Measurements from ENCODE around the gene LDLRAD3.
A peak's percentile ranks its signal among the peaks of the same experiment; 100 is the strongest.

LDLRAD3 gene

GRCh38 chr11:35971841-35972422 lies 28.1 kb downstream of the LDLRAD3 start:
- no peak for TF ChIP-seq CTCF (IDR thresholded peaks at IDR 0.05; ENCODE audit: low read depth, low read length)
- TF ChIP-seq EZH2phosphoT487 (IDR thresholded peaks at IDR 0.05; ENCODE audit: low read depth) = no peak
- Histone ChIP-seq H3K4me3 (ENCODE audit: low read length) (no peak overlapping the region; the same call in 1 of the 2 replicates), H3K4me2 (ENCODE audit: low read length) (peak overlapping the region; percentile 39), H3K79me2 (ENCODE audit: low read length) (no peaks in the 10 kb centered on the region), H3K27ac (ENCODE audit: low read length) (peak overlapping the region; percentile 27; the same call in 1 of the 2 replicates), H3K27me3 (ENCODE audit: low read depth, low read length) (no peaks in the 10 kb centered on the region), H3K9me3 (ENCODE audit: insufficient read depth, low read length) (peaks cover 6% of the 10 kb centered on the region; the same call in 1 of the 2 replicates), H4K20me1 (ENCODE audit: insufficient read depth, low read length) (no peaks in the 10 kb centered on the region), H2AFZ (ENCODE audit: low read depth, low read length) (no peak overlapping the region), H3K36me3 (replicated peaks; ENCODE audit: low read depth, low read length) (peaks cover 5% of the 10 kb centered on the region), H3K9ac (ENCODE audit: low read length) (no peak overlapping the region), H3K4me1 (ENCODE audit: low read length) (peaks cover 41% of the 10 kb centered on the region)

DNA sequence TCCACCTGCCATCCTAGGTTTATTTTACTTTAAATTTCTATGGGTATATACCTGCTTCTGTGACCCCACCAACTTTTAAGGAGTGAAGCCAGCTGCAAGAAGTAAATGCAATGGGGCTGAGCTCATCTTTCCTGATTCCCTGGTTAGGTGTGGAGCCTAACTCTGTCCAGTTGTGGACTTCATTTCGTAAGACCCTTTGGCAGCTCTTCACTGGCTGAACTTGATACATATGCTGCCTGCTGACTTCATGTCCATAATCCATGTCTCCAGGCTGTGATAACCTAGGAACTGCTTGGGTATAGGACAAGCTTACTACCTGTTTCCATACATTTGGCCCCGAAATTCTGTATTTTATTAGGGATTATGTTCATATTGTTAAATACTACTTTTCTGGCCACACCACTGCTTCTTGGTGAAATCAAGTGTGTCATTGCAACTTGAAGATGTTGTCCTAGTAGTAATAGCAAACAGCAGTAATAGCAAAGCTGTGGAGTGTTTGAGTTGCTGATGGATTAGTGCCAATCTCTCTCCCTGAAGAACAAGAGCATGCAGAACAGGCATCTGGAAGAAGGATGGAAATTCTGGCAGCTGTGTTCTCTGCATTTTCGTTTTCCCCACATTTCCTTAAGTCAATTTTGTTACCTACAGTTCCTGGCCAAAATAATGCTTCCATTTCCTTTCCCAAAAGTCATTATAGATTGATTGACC lies 31.2 kb downstream of the LDLRAD3 start:
- Histone ChIP-seq H3K79me2 (ENCODE audit: low read length) (no peaks in the 10 kb centered on the region), H3K27me3 (ENCODE audit: low read depth, low read length) (no peaks in the 10 kb centered on the region), H3K4me3 (ENCODE audit: low read length) (no peak overlapping the region), H3K9me3 (ENCODE audit: insufficient read depth, low read length) (peaks cover 6% of the 10 kb centered on the region; the same call in 1 of the 2 replicates), H3K9ac (ENCODE audit: low read length) (no peak overlapping the region), H3K4me1 (ENCODE audit: low read length) (peaks cover 18% of the 10 kb centered on the region), H3K36me3 (replicated peaks; ENCODE audit: low read depth, low read length) (peaks cover 5% of the 10 kb centered on the region), H3K27ac (ENCODE audit: low read length) (no peak overlapping the region), H2AFZ (ENCODE audit: low read depth, low read length) (no peak overlapping the region), H3K4me2 (ENCODE audit: low read length) (no peak overlapping the region), H4K20me1 (ENCODE audit: insufficient read depth, low read length) (no peaks in the 10 kb centered on the region)
- TF ChIP-seq EZH2phosphoT487 (IDR thresholded peaks at IDR 0.05; ENCODE audit: low read depth) = no peak
- no peak for TF ChIP-seq CTCF (IDR thresholded peaks at IDR 0.05; ENCODE audit: low read depth, low read length)

DNA sequence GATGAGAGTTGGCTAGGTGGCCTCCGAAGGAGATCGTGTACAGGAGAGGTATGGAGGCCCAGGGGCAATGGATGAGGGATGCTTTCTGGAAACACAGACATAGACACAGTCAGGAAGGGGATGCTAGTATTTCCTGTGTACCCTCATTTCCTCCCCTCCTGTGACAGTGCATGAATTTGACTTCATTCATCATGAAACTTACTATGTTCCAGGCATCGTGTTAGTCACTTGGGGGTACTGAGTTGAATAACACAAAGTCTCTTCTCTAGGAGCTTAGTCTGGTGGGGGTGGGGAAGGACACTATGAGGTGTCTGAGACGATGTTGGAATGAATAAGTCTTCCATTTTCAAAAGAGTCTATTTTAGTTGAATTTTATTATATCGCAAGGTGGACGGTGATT lies 32.6 kb downstream of the LDLRAD3 start:
- no peaks in the 10 kb centered on the region for H4K20me1 ChIP-seq (ENCODE audit: insufficient read depth, low read length)
- no peak overlapping the region for H2AFZ ChIP-seq (ENCODE audit: low read depth, low read length)
- peaks cover 5% of the 10 kb centered on the region for H3K36me3 ChIP-seq (replicated peaks; ENCODE audit: low read depth, low read length)
- no peak overlapping the region for H3K4me3 ChIP-seq (ENCODE audit: low read length)
- H3K79me2 ChIP-seq (ENCODE audit: low read length) = no peaks in the 10 kb centered on the region
- no peak for TF ChIP-seq EZH2phosphoT487 (IDR thresholded peaks at IDR 0.05; ENCODE audit: low read depth)
- no peak for TF ChIP-seq CTCF (IDR thresholded peaks at IDR 0.05; ENCODE audit: low read depth, low read length)
- H3K9ac ChIP-seq (ENCODE audit: low read length) = no peak overlapping the region
- H3K4me1 ChIP-seq (ENCODE audit: low read length) = peaks cover 21% of the 10 kb centered on the region
- H3K9me3 ChIP-seq (ENCODE audit: insufficient read depth, low read length) = peaks cover 6% of the 10 kb centered on the region; the same call in 1 of the 2 replicates
- no peaks in the 10 kb centered on the region for H3K27me3 ChIP-seq (ENCODE audit: low read depth, low read length)
- H3K4me2 ChIP-seq (ENCODE audit: low read length) = no peak overlapping the region
- H3K27ac ChIP-seq (ENCODE audit: low read length) = no peak overlapping the region

DNA sequence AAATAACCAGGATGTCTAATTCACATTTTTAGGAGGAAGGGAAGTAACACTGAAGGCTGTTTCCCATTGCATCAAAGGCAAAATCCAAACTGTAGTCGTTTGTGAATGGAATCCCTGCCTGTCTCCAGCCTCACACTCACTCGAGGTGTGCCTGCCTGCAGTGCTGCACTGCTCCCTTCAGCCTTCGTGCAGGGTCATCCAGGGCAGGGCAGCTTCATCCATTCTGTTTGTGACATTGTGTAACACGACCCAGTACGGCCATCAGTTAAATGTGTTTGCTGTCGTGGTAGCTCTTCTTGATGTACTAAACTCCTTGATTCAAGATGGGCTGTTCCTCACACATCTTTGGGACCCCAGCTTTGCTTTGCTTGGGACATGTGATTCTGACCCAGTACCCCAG lies 34.3 kb downstream of the LDLRAD3 start:
- TF ChIP-seq CTCF (IDR thresholded peaks at IDR 0.05; ENCODE audit: low read depth, low read length) (no peak), EZH2phosphoT487 (IDR thresholded peaks at IDR 0.05; ENCODE audit: low read depth) (no peak)
- H3K79me2 ChIP-seq (ENCODE audit: low read length) = no peaks in the 10 kb centered on the region
- no peaks in the 10 kb centered on the region for H3K27me3 ChIP-seq (ENCODE audit: low read depth, low read length)
- H3K9ac ChIP-seq (ENCODE audit: low read length) = no peak overlapping the region
- peaks cover 5% of the 10 kb centered on the region for H3K36me3 ChIP-seq (replicated peaks; ENCODE audit: low read depth, low read length)
- peaks cover 6% of the 10 kb centered on the region; the same call in 1 of the 2 replicates for H3K9me3 ChIP-seq (ENCODE audit: insufficient read depth, low read length)
- H4K20me1 ChIP-seq (ENCODE audit: insufficient read depth, low read length) = no peaks in the 10 kb centered on the region
- H3K4me3 ChIP-seq (ENCODE audit: low read length) = no peak overlapping the region
- H2AFZ ChIP-seq (ENCODE audit: low read depth, low read length) = no peak overlapping the region
- no peak overlapping the region for H3K27ac ChIP-seq (ENCODE audit: low read length)
- peaks cover 13% of the 10 kb centered on the region for H3K4me1 ChIP-seq (ENCODE audit: low read length)
- no peak overlapping the region for H3K4me2 ChIP-seq (ENCODE audit: low read length)
